Caco-2 (cell line): ENCODE results near the gene CDKN3. TPM values are rescaled to one million over a fixed set of nuclear protein-coding genes. Genes with fewer than 3 reads are reported as not detected.

Experiments
- BruUV-seq: library from RNA; stranded (reverse); fragments of 400-500 nt; replicated peaks from 2 replicates; lab custom pipeline; 2021; lab: Mats Ljungman, UMichigan
- CTCF ChIA-PET: fragments of 300-600 bp; sonication (Branson Sonifier 250); formaldehyde crosslinking; loops from one replicate; lab custom pipeline; 2022; ENCODE audit warnings: antibody characterized with exemption; lab: Charles Lee
- POLR2A ChIA-PET: fragments of 300-600 bp; sonication (Branson Sonifier 250); formaldehyde crosslinking; loops from one replicate; lab custom pipeline; 2022; ENCODE audit warnings: antibody characterized with exemption; lab: Charles Lee
- DNase-seq, 2 experiments: peaks; one replicate each; pipeline versions ENCODE4 v3.0.0 to v3.0.0-alpha.2; 2020 to 2022
- H3K27me3 ChIP-seq: replicated peaks from 2 replicates; pipeline ENCODE4 v1.6.0; 2011; ENCODE audit warnings: low read length; ENCODE audit not compliant: control insufficient read depth, insufficient read depth
- H3K36me3 ChIP-seq: 2 replicates; pipeline ENCODE4 v1.5.1; 2011; ENCODE audit warnings: low read length; ENCODE audit not compliant: control insufficient read depth, insufficient read depth
- H3K4me1 ChIP-seq: fragments of 250-450 bp; sonication (Bioruptor Pico); 2 replicates; pipeline ENCODE4 v1.5.1; 2020; ENCODE audit warnings: mild to moderate bottlenecking
- H3K4me3 ChIP-seq: 2 replicates; pipeline ENCODE4 v1.5.1; 2011; ENCODE audit warnings: low read depth, mild to moderate bottlenecking, control low read depth, low read length
- H3K9me3 ChIP-seq: fragments of 250-450 bp; sonication (Bioruptor Pico); 2 replicates; pipeline ENCODE4 v1.5.1; 2020; ENCODE audit warnings: mild to moderate bottlenecking, moderate library complexity
- H3K27ac Mint-ChIP-seq: one replicate; pipeline ENCODE4 v1.8.0; 2022; ENCODE audit warnings: mixed read lengths; ENCODE audit not compliant: unreplicated experiment
- H3K27me3 Mint-ChIP-seq: one replicate; pipeline ENCODE4 v1.8.0; 2022; ENCODE audit warnings: mixed read lengths; ENCODE audit not compliant: insufficient read depth, unreplicated experiment
- H3K36me3 Mint-ChIP-seq: one replicate; pipeline ENCODE4 v1.8.0; 2022; ENCODE audit warnings: mild to moderate bottlenecking, mixed read lengths; ENCODE audit not compliant: insufficient read depth, unreplicated experiment
- H3K4me1 Mint-ChIP-seq: one replicate; pipeline ENCODE4 v1.8.0; 2022; ENCODE audit warnings: low read depth, mixed read lengths; ENCODE audit not compliant: unreplicated experiment
- H3K4me3 Mint-ChIP-seq: one replicate; pipeline ENCODE4 v1.8.0; 2022; ENCODE audit warnings: mild to moderate bottlenecking, moderate library complexity, mixed read lengths; ENCODE audit not compliant: unreplicated experiment
- H3K9me3 Mint-ChIP-seq: one replicate; pipeline ENCODE4 v1.8.0; 2022; ENCODE audit warnings: mixed read lengths; ENCODE audit not compliant: unreplicated experiment
- intact Hi-C: fragments of 100-400 bp; cut with micrococcal nuclease; formaldehyde crosslinking; loops from one replicate; pipeline ENCODE4 v1.10.0; 2022; ENCODE audit not compliant: unreplicated experiment
- total RNA-seq: library from RNA; stranded (reverse); gene quantifications from 2 replicates; pipeline ENCODE4 v1.2.3, GENCODE V29; 2022
- TF ChIP-seq, protein P1 (sequence below), 2 experiments: fragments of 200-600 bp in 1 of 2; IDR thresholded peaks; 1 replicate in 1 of 2; 2 replicates in 1 of 2; pipeline versions ENCODE4 v1.5.1 to v1.8.0; 2011 to 2022; ENCODE audit warnings: antibody characterized with exemption in 1 of 2, control low read depth in 1 of 2, inconsistent platforms in 1 of 2, low read depth in 1 of 2, low read length in 1 of 2, mild to moderate bottlenecking in 1 of 2, moderate library complexity in 1 of 2; ENCODE audit not compliant: insufficient read depth in 1 of 2, severe bottlenecking in 1 of 2, unreplicated experiment in 1 of 2

CDKN3 gene
- total RNA-seq, 1 experiment from 2014 or later: 83.0 TPM

DNA sequence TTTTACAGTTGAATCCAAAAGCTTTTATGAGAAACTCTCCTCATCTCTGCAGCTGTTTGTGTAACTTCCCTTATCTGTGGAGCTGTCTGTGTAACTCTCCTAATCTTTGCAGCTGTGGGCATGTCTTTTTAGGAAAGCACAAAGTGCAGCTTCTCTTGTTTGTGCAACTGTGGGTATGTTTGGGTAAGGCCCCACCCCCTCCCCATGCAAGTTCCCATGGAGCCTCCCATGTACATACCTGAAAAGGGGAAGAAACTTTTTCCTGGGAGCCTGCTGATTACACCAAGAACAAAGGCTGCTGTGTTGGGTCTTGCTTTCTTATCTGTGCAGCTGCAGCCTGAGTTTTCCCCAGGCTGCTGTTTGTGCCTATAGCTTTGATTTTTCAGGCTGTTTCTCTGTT lies 42.7 kb upstream of the CDKN3 start:
- TF ChIP-seq, protein P1, sequence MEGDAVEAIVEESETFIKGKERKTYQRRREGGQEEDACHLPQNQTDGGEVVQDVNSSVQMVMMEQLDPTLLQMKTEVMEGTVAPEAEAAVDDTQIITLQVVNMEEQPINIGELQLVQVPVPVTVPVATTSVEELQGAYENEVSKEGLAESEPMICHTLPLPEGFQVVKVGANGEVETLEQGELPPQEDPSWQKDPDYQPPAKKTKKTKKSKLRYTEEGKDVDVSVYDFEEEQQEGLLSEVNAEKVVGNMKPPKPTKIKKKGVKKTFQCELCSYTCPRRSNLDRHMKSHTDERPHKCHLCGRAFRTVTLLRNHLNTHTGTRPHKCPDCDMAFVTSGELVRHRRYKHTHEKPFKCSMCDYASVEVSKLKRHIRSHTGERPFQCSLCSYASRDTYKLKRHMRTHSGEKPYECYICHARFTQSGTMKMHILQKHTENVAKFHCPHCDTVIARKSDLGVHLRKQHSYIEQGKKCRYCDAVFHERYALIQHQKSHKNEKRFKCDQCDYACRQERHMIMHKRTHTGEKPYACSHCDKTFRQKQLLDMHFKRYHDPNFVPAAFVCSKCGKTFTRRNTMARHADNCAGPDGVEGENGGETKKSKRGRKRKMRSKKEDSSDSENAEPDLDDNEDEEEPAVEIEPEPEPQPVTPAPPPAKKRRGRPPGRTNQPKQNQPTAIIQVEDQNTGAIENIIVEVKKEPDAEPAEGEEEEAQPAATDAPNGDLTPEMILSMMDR (IDR thresholded peaks at IDR 0.05; ENCODE audit: insufficient read depth in 1 of 2, low read depth in 1 of 2, low read length in 1 of 2, severe bottlenecking in 1 of 2, unreplicated experiment in 1 of 2): no peak
- peak; percentile 89 to 92 for DNase-seq
- ChIA-PET CTCF (interaction anchor here (1.2 to 1.8 kb wide), 3 partner anchors 13 to 67 kb away, joined by 6 to 9 read pairs (median 8); partner anchors contain the start of gene CDKN3), POLR2A (interaction anchor here (0.8 to 1.5 kb wide), 4 partner anchors 13 to 466 kb away, joined by 3 to 8 read pairs (median 4); partner anchors contain the start of gene CDKN3)
- intact Hi-C loops: loop anchor here (5.0 kb wide), 1 partner anchor 1432 kb away; no protein-coding TSS in a partner anchor
- BruUV-seq: no TSS peak
- Histone ChIP-seq H3K27me3 (no peaks in the 10 kb centered on the region), H3K36me3 (no peaks in the 10 kb centered on the region), H3K4me1 (peaks cover 24% of the 10 kb centered on the region), H3K9me3 (peaks cover 12% of the 10 kb centered on the region), H3K4me3 (no peak overlapping the region)
- H3K4me1 Mint-ChIP-seq: peaks cover 31% of the 10 kb centered on the region
- H3K27ac Mint-ChIP-seq: peak overlapping the region; percentile 91
- peak overlapping the region; percentile 65 for H3K4me3 Mint-ChIP-seq
- H3K27me3 Mint-ChIP-seq: no peaks in the 10 kb centered on the region
- H3K9me3 Mint-ChIP-seq: peaks cover 25% of the 10 kb centered on the region
- peaks cover 17% of the 10 kb centered on the region for H3K36me3 Mint-ChIP-seq

- H3K27me3 ChIP-seq: no peaks in the 10 kb centered on the region
- H3K4me3 ChIP-seq: no peak overlapping the region
- Mint-ChIP-seq H3K4me1 (peaks cover 28% of the 10 kb centered on the region), H3K27ac (peak overlapping the region; percentile 91), H3K36me3 (peaks cover 17% of the 10 kb centered on the region), H3K4me3 (peak overlapping the region; percentile 65), H3K27me3 (no peaks in the 10 kb centered on the region), H3K9me3 (peaks cover 25% of the 10 kb centered on the region)
- no TSS peak for BruUV-seq
- no peak for DNase-seq
- H3K36me3 ChIP-seq: no peaks in the 10 kb centered on the region
- intact Hi-C loops: loop anchor here (5.0 kb wide), 1 partner anchor 1433 kb away; no protein-coding TSS in a partner anchor
- CTCF ChIA-PET: interaction anchor here (1.8 kb wide), 1 partner anchor 12 kb away, joined by 8 read pairs; no protein-coding TSS in a partner anchor
- TF ChIP-seq, protein P1 (IDR thresholded peaks at IDR 0.05; ENCODE audit: insufficient read depth in 1 of 2, low read depth in 1 of 2, low read length in 1 of 2, severe bottlenecking in 1 of 2, unreplicated experiment in 1 of 2): no peak
- H3K9me3 ChIP-seq: peaks cover 12% of the 10 kb centered on the region
- POLR2A ChIA-PET: no interaction called here
- H3K4me1 ChIP-seq: peaks cover 24% of the 10 kb centered on the region
Observed at GRCh38 chr14:54354968-54355641, 41.7 kb upstream of the CDKN3 start.

- Mint-ChIP-seq H3K27ac (no peak overlapping the region), H3K36me3 (peaks cover 17% of the 10 kb centered on the region), H3K9me3 (peaks cover 25% of the 10 kb centered on the region), H3K4me3 (no peak overlapping the region), H3K4me1 (peaks cover 24% of the 10 kb centered on the region), H3K27me3 (no peaks in the 10 kb centered on the region)
- BruUV-seq: no TSS peak
- peaks cover 12% of the 10 kb centered on the region for H3K9me3 ChIP-seq
- H3K4me3 ChIP-seq: no peak overlapping the region
- no peak for DNase-seq
- no peaks in the 10 kb centered on the region for H3K36me3 ChIP-seq
- H3K27me3 ChIP-seq: no peaks in the 10 kb centered on the region
- TF ChIP-seq, protein P1 (IDR thresholded peaks at IDR 0.05; ENCODE audit: insufficient read depth in 1 of 2, low read depth in 1 of 2, low read length in 1 of 2, severe bottlenecking in 1 of 2, unreplicated experiment in 1 of 2): no peak
- CTCF ChIA-PET: no interaction called here
- H3K4me1 ChIP-seq: peaks cover 24% of the 10 kb centered on the region
- POLR2A ChIA-PET: no interaction called here
- intact Hi-C loops: no loop called here
Observed at GRCh38 chr14:54355698-54356097, 41.1 kb upstream of the CDKN3 start.
